ENCODE measurements around the gene MTHFD2L. TPM values are rescaled to one million over a fixed set of nuclear protein-coding genes. Genes with fewer than 3 reads are reported as not detected.

The MTHFD2L gene
- total RNA-seq, 4 donors from 2014 or later: 13.1 to 22.9 (median 15.3) TPM

DNA sequence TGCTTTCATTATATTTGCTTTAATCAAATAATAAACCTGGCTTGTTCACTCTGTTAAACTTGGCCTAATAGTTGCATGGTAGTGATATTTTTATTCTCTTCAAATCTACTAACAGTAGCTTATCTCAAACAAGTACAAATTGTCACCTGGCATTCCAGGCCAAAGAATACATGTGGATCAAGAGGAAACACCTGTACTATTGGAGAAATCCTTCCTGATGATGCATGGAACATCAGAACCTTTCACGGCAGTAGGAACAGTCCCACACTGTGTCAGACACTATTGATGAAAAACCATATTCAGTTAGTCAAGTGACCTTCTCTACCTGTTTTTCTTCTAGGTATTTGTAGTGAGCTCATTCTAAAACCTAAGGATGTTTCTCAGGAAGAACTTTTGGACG lies 17.0 kb downstream of the MTHFD2L start:
- no peak for TF ChIP-seq POLR2AphosphoS5 (IDR thresholded peaks at IDR 0.05)
- TF ChIP-seq EP300 (IDR thresholded peaks at IDR 0.05): no peak
- TF ChIP-seq, protein P1, sequence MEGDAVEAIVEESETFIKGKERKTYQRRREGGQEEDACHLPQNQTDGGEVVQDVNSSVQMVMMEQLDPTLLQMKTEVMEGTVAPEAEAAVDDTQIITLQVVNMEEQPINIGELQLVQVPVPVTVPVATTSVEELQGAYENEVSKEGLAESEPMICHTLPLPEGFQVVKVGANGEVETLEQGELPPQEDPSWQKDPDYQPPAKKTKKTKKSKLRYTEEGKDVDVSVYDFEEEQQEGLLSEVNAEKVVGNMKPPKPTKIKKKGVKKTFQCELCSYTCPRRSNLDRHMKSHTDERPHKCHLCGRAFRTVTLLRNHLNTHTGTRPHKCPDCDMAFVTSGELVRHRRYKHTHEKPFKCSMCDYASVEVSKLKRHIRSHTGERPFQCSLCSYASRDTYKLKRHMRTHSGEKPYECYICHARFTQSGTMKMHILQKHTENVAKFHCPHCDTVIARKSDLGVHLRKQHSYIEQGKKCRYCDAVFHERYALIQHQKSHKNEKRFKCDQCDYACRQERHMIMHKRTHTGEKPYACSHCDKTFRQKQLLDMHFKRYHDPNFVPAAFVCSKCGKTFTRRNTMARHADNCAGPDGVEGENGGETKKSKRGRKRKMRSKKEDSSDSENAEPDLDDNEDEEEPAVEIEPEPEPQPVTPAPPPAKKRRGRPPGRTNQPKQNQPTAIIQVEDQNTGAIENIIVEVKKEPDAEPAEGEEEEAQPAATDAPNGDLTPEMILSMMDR (IDR thresholded peaks at IDR 0.05): no peak
- TF ChIP-seq POLR2A (IDR thresholded peaks at IDR 0.05): no peak
- Histone ChIP-seq H3K27ac (no peak overlapping the region), H3K27me3 (no peaks in the 10 kb centered on the region), H3K9me3 (no peaks in the 10 kb centered on the region), H3K4me1 (no peaks in the 10 kb centered on the region), H3K36me3 (no peaks in the 10 kb centered on the region), H3K4me3 (no peak overlapping the region)
- 96% methylated on average over 2 of the region's 2 CpGs for WGBS
- no peak for DNase-seq (ENCODE audit: low spot score in 2 of 2)

- Histone ChIP-seq H3K36me3 (no peaks in the 10 kb centered on the region), H3K4me3 (no peak overlapping the region), H3K27ac (no peak overlapping the region), H3K9me3 (no peaks in the 10 kb centered on the region), H3K27me3 (no peaks in the 10 kb centered on the region), H3K4me1 (no peaks in the 10 kb centered on the region)
- 82% methylated on average over 1 of the region's 1 CpG for WGBS
- TF ChIP-seq POLR2A (IDR thresholded peaks at IDR 0.05) (no peak), EP300 (IDR thresholded peaks at IDR 0.05) (no peak), POLR2AphosphoS5 (IDR thresholded peaks at IDR 0.05) (no peak)
- TF ChIP-seq, protein P1 (IDR thresholded peaks at IDR 0.05): no peak
- DNase-seq (ENCODE audit: low spot score in 2 of 2): no peak
These were observed 17.5 kb downstream of the MTHFD2L start for GRCh38 chr4:74175379-74175778.

- no peak overlapping the region for H3K4me3 ChIP-seq
- H3K9me3 ChIP-seq: no peaks in the 10 kb centered on the region
- WGBS: 57% methylated on average over 3 of the region's 3 CpGs
- DNase-seq (ENCODE audit: low spot score in 2 of 2): no peak
- H3K36me3 ChIP-seq: no peaks in the 10 kb centered on the region
- no peaks in the 10 kb centered on the region for H3K27me3 ChIP-seq
- no peaks in the 10 kb centered on the region for H3K4me1 ChIP-seq
- H3K27ac ChIP-seq: no peak overlapping the region
- TF ChIP-seq POLR2AphosphoS5 (IDR thresholded peaks at IDR 0.05) (no peak), POLR2A (IDR thresholded peaks at IDR 0.05) (no peak), EP300 (IDR thresholded peaks at IDR 0.05) (no peak)
- TF ChIP-seq, protein P1 (IDR thresholded peaks at IDR 0.05): no peak
These were observed 20.9 kb downstream of the MTHFD2L start for GRCh38 chr4:74178798-74179197.

- H3K4me3 ChIP-seq: no peak overlapping the region
- H3K36me3 ChIP-seq: no peaks in the 10 kb centered on the region
- no peak for DNase-seq (ENCODE audit: low spot score in 2 of 2)
- no peaks in the 10 kb centered on the region for H3K9me3 ChIP-seq
- no peaks in the 10 kb centered on the region for H3K27me3 ChIP-seq
- no peaks in the 10 kb centered on the region for H3K4me1 ChIP-seq
- TF ChIP-seq POLR2A (IDR thresholded peaks at IDR 0.05): no peak
- no peak for TF ChIP-seq EP300 (IDR thresholded peaks at IDR 0.05)
- TF ChIP-seq POLR2AphosphoS5 (IDR thresholded peaks at IDR 0.05): no peak
- TF ChIP-seq, protein P1 (IDR thresholded peaks at IDR 0.05): no peak
- no peak overlapping the region for H3K27ac ChIP-seq
- WGBS: 88% methylated on average over 3 of the region's 3 CpGs
These were observed 23.3 kb downstream of the MTHFD2L start for GRCh38 chr4:74181219-74181618.

DNA sequence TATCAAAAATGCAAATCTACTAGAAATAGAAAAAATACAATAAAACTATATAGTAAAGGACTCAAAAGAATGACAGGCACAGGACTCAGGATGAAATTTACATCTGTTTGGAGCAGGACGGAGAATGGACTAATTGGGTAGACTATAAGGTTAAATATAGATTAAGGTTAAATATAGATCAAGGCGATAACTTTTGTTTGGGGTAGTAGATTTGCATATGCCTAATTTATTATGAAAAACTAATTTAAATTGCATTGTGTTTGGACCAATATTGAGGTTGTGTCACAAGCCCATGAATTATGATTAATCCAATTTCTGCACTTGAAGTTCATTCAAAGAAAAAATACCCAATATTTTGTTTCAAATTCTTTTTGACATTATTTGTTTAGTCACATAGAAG lies 31.0 kb downstream of the MTHFD2L start:
- Histone ChIP-seq H3K4me3 (no peak overlapping the region), H3K27me3 (no peaks in the 10 kb centered on the region), H3K9me3 (no peaks in the 10 kb centered on the region), H3K4me1 (no peaks in the 10 kb centered on the region), H3K36me3 (no peaks in the 10 kb centered on the region), H3K27ac (no peak overlapping the region)
- TF ChIP-seq POLR2A (IDR thresholded peaks at IDR 0.05) (no peak), POLR2AphosphoS5 (IDR thresholded peaks at IDR 0.05) (no peak), EP300 (IDR thresholded peaks at IDR 0.05) (no peak)
- TF ChIP-seq, protein P1 (IDR thresholded peaks at IDR 0.05): no peak
- WGBS: 75% methylated on average over 2 of the region's 2 CpGs
- no peak for DNase-seq (ENCODE audit: low spot score in 2 of 2)
